Measurements from ENCODE around the gene DVL1.
"Not testable (repeated sequence)": the region's sequence is repeated elsewhere in the genome, so short reads cannot be mapped to it uniquely, and the experiment has no call there.

Gene DVL1

DNA sequence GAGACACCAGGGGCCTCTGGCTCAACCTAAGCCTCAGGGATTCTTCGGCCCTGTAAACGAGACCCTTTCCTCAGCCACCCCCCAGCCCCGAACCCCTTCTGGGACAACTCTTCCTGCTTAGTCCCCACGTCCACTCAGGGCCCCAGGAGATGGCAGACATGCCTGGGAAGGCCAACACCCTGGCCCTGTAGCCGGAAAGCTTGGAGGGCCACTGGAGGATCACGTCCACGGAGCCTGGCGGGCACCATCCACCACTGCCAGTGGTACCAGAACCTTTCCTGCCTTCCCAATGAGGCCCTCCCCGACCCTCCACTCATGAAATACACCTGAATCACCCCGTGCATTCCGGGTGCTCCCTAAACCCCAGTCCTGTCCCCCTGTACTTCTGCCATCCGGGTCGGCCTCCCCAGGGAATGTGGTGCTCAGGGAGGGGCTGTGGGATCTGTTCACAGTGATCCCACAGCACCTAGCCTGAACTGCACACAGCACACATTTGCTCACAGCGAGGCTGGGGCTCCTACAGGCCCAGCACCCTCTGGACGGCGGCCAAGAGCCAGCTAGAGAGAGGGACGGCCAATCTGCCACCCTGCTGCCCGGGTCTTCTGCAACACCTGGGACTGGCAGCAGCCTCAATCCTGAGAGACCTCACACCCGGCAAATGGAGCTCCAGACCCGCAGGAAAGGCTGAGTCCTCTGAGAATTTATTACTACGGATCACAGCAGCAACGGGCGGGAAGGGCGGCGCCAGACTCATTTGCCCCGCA, 24.0 kb upstream of the DVL1 start:
- no peak for DNase-seq (ENCODE audit: low read depth)

- no peak for DNase-seq (ENCODE audit: low read depth)
Observed at GRCh38 chr1:1371746-1372711, 22.8 kb upstream of the DVL1 start.

- no peak for DNase-seq (ENCODE audit: low read depth)
Observed at GRCh38 chr1:1371364-1371745, 22.1 kb upstream of the DVL1 start.

GRCh38 chr1:1370771-1371300, 21.6 kb upstream of the DVL1 start:
- DNase-seq (ENCODE audit: low read depth) = no peak

- DNase-seq (ENCODE audit: low read depth) = not testable (repeated sequence)
Observed at GRCh38 chr1:1370094-1370493, 20.9 kb upstream of the DVL1 start.

- no peak for DNase-seq (ENCODE audit: low read depth)
Observed at GRCh38 chr1:1367315-1367714, 18.1 kb upstream of the DVL1 start.

- no peak for DNase-seq (ENCODE audit: low read depth)
Observed at GRCh38 chr1:1366699-1367066, 17.5 kb upstream of the DVL1 start.

GRCh38 chr1:1365875-1366698, 16.9 kb upstream of the DVL1 start:
- no peak for DNase-seq (ENCODE audit: low read depth)

GRCh38 chr1:1364266-1364665, 15.0 kb upstream of the DVL1 start:
- DNase-seq (ENCODE audit: low read depth) = no peak

DNA sequence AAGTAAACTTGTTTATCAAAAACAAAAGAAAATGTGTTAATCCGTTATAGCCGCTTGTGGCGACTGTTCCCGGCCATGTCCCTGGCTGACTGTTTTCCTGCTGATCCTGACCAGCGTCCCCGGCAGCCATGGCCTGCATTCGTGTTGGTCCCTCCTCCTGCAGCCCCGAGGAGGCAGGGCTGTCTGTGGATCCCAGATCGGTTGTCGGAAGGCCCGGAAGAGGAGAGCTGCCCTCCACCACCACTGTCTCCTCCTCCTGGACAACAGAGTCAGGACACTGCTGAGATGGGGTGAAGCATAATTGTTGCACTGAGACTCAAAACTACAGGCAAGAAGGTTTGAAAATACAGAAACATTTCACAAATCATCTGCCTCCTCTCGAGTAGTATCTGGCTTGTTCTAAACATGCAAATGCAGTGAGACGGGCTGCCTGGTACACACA, 12.8 kb upstream of the DVL1 start:
- DNase-seq (ENCODE audit: low read depth) = no peak

DNA sequence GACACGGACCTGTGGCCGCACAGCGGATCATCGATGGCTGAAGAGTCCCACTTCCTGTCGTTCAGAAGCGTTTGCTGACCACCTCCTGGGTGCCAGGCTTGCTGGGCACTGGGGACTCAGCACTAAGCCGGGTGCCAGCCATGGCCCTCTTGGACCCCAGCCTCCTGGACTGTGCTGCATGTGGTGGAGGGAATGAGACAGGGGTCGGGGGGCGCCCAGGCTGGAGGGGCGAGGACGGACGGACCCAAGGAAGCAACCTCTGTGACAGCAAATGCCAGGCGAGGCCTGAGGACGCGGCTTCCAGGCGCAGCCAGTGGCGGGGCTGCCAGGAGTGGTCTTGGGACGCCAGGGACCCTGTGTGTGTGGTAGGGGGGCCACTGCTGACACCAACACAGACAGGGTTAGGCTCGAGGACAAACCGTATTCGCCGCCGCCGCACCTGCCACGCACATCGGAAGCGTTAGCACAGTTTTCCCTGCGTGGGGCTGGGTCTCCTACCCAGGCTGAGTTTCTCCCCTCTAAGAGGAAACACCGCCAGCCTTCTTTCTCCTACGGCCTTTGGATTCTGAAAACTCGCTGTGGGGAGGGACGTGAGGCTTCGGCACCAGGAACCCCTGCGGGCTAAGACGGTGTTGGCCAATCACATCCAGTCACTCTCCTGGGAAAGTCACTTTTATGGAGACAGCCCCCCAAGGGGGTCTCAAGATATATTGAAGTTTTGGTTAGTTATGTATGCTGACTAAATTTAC, 12.2 kb upstream of the DVL1 start:
- DNase-seq (ENCODE audit: low read depth) = no peak

DNA sequence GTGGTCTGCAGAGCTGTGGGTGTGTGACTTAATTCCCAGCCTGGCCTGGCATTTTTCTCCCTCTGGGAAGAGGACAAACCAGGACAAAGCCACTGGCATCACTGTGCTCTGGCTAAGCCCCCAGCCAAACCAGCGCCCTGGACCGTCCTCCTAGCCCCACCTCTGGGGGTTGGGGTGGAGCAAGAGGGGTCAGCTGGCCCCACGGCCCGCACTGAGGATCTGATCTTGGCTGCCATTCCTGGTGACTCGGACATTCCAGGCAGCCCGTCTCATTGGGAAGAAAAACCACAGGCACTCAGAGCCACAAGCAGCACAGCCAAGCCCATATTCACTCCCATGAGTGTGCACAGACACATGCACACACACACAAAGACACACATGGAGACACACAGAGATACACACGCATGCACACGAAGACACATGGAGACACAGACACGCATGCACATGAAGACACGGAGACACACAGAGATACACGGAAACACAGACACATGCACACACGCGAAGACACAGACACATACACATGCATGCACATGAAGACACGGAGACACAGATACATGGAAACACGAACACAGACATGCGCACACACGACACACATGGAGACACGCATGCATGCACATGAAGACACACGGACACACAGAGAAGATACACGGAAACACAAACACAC, 11.4 kb upstream of the DVL1 start:
- DNase-seq (ENCODE audit: low read depth) = peak; percentile 78

DNA sequence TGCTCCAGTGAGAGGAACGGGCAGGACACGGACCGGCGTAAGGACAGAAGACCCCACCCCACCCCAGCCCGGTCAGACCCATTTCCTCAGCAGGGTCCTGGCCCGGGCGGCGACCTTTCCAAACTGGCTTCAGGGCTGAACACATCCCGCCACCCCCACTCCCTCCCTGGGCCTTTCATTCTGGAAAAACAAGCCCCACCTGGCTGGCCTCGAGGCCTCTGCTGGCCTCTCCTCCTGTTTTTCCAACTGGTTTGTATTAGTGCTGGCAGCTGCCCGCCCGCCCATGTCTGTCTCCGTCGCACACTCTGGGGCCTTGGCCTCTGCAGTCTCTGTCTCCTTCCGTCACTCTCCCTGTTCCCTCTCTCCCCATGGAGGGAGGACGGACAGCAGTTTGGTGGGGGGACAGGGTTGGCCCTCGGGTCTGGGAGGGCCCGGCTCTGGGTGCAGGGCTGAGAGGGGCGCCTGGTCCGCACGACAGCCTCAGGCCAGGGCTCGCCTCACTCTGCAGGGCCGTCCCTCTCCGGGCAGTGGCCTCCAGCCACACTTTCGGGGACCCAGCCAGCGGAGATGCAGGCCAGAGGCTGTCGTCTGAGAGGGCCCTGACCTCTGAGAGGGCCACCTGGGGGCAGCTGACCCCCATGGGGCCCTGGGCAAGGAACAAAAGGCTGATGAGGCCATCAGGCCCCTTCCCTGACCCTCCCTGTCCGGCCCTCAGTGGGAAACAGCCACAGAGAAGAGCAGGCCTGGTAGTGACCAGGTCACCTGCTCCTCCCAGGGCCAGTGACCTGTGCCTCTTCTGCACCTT, 10.6 kb upstream of the DVL1 start:
- no peak for DNase-seq (ENCODE audit: low read depth)

DNA sequence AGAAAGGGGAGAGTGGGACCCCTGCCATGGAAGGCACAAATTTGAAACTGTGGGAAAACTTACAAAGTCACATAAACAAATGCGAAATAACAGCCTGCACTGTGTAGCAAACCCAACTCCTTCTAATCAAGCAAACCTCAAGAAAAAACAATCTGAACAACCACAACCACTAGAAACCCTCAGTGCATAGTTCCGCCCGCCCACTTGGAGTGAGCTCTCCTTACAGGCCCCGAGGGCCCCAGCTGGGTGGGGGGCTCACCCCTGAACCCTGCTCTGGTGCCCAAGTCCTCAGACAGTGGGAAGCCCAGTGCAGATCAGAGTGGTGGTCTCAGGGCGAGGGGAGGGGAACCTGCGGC, 10.1 kb upstream of the DVL1 start:
- DNase-seq (ENCODE audit: low read depth) = no peak

DNA sequence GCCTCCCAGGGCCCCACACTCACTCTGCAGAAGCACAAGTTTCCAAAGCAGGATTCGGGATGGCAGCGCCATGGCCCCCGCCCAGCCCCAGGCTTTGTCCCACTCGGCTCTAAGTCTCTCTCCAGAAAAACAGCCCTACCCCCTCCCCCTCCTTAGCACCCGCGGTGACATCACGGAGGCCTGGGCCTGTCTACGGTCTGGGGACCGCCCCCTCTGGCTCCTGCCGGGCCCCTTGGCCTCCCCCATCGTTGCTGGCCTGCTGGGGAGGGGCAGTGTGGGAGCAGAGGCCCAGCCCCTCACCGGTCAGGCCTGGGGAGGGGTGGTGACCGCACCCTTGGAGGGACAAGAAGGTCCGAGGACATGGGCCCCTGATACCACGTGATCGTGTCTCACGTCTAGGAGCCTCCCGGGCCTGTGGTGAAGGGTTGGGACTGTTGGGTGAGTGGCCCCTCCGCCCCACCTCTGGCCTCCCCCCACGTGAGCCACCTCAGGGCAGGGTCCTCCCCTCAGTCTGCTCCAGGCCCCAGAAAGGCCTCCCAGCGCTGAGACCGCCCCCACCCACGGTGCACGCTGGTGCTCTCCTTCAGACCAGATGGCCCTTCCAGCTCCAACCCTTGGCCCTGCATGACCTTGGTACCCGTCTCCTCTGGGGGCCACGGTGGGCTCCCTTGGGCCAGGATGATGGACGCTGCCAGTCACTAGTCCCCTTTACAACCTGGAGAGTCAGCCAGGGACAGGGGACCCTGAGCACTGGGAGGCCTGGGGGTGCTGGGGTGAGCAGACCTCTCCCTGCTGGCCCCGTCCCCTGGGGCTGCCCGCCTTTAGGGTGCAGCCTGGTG, 9.4 kb upstream of the DVL1 start, which contains the start of gene MXRA8:
TSS of gene MXRA8 (minus strand) at position 123 of the 839 bp plus-strand sequence. CDS start at position 72, 51 bp downstream.
- no peak for DNase-seq (ENCODE audit: low read depth)

- no peak for DNase-seq (ENCODE audit: low read depth)
Observed at GRCh38 chr1:1357871-1358432, 8.7 kb upstream of the DVL1 start.

- DNase-seq (ENCODE audit: low read depth) = no peak
Observed at GRCh38 chr1:1356796-1357401, 7.7 kb upstream of the DVL1 start.

GRCh38 chr1:1356166-1356795, 7.1 kb upstream of the DVL1 start:
- no peak for DNase-seq (ENCODE audit: low read depth)

All from non-pigmented ciliary epithelial cell (primary cell).